COLO829 (cell line): ENCODE measurements around the gene BLNK.
"Not testable (repeated sequence)": the region's sequence is repeated elsewhere in the genome, so short reads cannot be mapped to it uniquely, and the experiment has no call there.

Source experiments
- DNase-seq: peaks from one replicate; pipeline ENCODE4 v3.0.0; 2012; ENCODE audit warnings: low spot score

The BLNK gene

DNA sequence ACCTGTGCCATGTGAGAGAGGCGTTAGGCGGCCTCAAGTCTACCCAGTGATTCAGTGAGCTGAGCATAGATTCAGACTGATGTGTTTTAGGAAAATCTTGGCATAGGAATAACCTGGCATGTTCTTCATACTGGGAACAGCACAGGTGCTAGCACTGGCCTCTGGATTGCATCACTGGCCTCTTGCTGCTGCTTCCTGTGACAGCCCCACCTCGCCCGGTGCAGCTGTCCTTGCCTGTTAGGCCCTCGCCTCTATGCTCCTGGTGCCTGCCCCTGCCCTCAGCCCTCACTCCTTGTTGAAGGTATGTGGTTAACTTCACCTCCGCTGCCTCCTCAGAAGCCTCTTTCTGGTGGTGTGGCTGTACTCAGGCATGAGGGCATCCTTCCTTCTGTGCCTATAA is 46.2 kb downstream of the BLNK start:
- no peak for DNase-seq

GRCh38 chr10:96222908-96223307 is 48.5 kb downstream of the BLNK start:
- no peak for DNase-seq

GRCh38 chr10:96222441-96222840 is 48.9 kb downstream of the BLNK start:
- DNase-seq: no peak

- no peak for DNase-seq
Measured at GRCh38 chr10:96218826-96219225, 52.5 kb downstream of the BLNK start.

- DNase-seq: no peak
Measured at GRCh38 chr10:96217711-96218110, 53.7 kb downstream of the BLNK start.

DNA sequence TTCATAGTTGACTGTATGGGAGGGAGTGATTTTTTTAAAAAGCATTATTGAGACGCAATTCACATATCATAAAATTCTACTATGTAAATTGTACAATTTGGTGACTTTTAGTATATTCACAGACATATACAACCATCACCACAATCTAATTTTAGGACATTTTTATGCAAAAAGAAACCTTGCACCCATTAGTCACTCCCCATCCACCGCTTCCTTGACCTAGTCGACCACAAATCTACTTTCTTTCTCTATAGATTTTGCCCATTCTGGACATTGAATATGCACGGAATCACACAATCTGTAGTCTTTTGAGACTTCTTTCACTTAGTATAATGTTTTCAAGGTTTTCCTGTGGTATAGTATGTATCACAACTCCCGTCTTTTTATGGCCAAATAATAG is 54.6 kb downstream of the BLNK start:
- DNase-seq: no peak

GRCh38 chr10:96212911-96213310 is 58.5 kb downstream of the BLNK start:
- DNase-seq: no peak

DNA sequence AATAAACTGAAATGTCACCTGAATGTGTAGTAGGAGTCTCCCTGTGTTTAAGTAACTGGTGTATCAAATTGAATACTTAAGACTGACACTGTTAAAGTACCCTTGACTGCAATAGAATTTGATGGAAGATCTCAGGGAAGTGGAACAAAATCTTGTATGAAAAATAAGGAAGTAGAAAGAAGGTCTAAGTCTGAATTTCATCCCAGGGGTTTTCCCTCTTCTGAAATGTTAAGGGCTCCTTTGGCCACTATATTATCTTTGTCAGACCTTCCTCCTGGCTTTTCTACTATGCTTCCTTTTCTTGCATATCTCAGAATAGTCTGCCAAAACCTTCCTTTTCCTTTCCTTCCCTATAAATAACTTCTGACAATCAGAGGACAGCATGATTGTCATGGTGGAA is 59.6 kb downstream of the BLNK start:
- no peak for DNase-seq

- DNase-seq: no peak
Measured at GRCh38 chr10:96208946-96209345, 62.4 kb downstream of the BLNK start.

GRCh38 chr10:96208271-96208670 is 63.1 kb downstream of the BLNK start:
- DNase-seq: no peak

DNA sequence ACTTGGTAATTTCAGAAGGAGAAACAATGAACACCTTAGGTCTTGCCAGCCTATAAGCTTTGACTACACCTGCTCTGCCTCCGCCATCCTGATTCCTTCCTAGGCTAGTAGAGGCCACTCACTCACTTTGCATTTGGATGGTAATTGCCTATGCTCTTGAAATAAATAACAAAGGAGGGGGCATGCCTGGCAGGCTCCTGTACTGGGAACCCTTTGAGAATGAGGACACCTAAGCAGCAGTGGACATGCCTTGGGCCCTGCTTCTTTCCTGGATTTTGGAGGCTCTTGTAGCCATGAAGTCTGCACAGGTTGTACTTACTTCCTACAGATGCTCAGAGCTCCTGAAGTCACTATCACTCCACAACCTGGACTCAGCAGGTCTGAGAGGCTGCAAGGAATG is 65.8 kb downstream of the BLNK start:
- DNase-seq: no peak

DNA sequence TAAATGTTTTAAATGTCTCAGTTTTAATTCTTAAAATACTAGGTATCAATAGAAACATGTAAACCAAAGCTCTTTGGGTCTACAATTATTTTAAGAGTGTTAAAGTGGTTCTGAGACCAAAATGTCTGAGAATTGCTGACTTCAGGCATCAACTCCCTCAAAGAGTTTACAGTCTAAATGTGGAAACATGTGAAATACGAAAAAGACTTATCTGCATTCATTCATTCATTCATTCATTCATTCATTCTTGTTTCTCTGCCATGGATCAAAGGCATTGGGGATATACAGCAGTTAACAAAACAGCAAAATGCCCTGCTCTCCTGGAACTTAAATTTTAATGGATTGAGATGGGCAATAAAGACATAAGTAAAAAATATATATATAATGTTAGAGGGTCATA is 69.8 kb downstream of the BLNK start:
- DNase-seq: no peak

- DNase-seq: not testable (repeated sequence)
Measured at GRCh38 chr10:96189505-96189904, 81.9 kb downstream of the BLNK start.

GRCh38 chr10:96188916-96189315 is 82.5 kb downstream of the BLNK start:
- no peak for DNase-seq

GRCh38 chr10:96188421-96188820 is 82.9 kb downstream of the BLNK start:
- DNase-seq: no peak

GRCh38 chr10:96176985-96177384 is 94.4 kb downstream of the BLNK start:
- DNase-seq: no peak

DNA sequence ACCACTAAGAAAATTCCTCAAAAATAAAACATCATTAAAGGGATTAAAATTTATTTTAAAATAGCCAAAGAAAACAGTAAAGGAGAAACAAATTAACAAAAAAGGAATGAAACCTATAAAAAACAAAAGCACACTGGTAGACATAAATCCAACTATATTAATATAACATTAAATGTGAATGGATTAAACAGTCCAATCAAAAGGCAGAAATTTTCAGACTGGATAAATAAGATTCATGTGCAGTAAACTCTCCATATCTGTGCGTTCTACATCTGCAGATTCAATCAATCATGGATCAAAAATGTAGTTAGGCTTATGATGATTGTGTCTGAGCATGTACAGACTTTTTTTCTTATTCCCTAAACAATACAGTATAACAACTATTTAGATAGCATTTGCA is 98.7 kb downstream of the BLNK start:
- DNase-seq: no peak

DNA sequence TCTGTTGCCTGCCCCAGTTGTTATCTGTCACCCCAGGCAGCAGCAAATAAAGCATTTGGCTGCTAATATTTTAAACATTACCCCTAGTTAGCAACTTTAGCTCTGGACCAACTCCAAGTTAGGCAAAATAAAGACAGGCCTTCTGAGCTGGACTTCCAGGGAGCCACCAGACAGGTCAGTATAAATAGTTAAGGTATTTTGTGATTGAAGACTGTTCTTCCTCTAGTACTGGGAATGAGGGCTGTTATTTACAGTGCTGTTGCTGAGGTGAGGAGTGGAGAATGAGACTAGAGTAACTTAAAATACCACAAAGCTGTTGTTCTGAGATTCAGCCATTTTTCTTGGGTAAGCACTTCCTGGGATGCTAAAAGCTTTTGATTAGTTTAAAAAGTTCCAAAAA is 101.1 kb downstream of the BLNK start:
- DNase-seq: no peak

DNA sequence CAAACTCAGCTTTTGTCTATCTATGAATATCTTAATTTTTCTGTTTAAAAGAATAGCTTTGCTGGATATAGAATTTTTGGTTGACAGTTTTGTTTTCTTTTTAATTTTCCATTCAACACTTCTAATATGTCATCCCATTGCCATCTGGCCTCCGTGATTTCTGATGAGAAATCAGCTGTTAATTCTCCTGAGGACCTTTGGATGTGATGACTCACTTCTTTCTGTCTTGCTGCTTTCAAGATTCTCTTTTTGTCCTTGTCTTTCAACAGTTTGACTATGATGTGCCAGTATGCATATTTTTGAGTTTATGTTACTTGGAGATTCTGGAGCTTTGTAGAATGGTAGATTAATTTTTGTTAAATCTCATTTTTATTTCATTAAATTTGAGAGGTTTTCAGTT is 102.8 kb downstream of the BLNK start:
- DNase-seq: no peak

GRCh38 chr10:96165726-96166125 is 105.6 kb downstream of the BLNK start:
- no peak for DNase-seq

GRCh38 chr10:96153070-96153469 is 118.3 kb downstream of the BLNK start:
- DNase-seq: no peak

- DNase-seq: no peak
Measured at GRCh38 chr10:96152437-96152836, 118.9 kb downstream of the BLNK start.
